GM21529 (cell line): ENCODE data around the gene MMAB.

Source experiments
- ATAC-seq: cut with Tn5 transposase; IDR thresholded peaks from one replicate; pipeline ENCODE4 v1.9.1; 2021; ENCODE audit not compliant: unreplicated experiment

The MMAB gene

GRCh38 chr12:109560867-109561710, 12.2 kb downstream of the MMAB start:
- ATAC-seq: no peak

- ATAC-seq: no peak
Observed at GRCh38 chr12:109559601-109560000, 13.7 kb downstream of the MMAB start.

GRCh38 chr12:109559200-109559505, 14.2 kb downstream of the MMAB start:
- no peak for ATAC-seq

- no peak for ATAC-seq
Observed at GRCh38 chr12:109558374-109559199, 14.7 kb downstream of the MMAB start.

GRCh38 chr12:109557805-109558204, 15.5 kb downstream of the MMAB start:
- no peak for ATAC-seq

- ATAC-seq: no peak
Observed at GRCh38 chr12:109557200-109557599, 16.1 kb downstream of the MMAB start.

- no peak for ATAC-seq
Observed at GRCh38 chr12:109555431-109556315, 17.6 kb downstream of the MMAB start.

GRCh38 chr12:109554761-109555160, 18.5 kb downstream of the MMAB start:
- ATAC-seq: no peak

- no peak for ATAC-seq
Observed at GRCh38 chr12:109553906-109554500, 19.3 kb downstream of the MMAB start.

GRCh38 chr12:109553483-109553882, 19.8 kb downstream of the MMAB start:
- ATAC-seq: no peak

GRCh38 chr12:109552971-109553370, 20.3 kb downstream of the MMAB start:
- no peak for ATAC-seq

- ATAC-seq: no peak
Observed at GRCh38 chr12:109551108-109551507, 22.2 kb downstream of the MMAB start.

GRCh38 chr12:109550281-109550680, 23.0 kb downstream of the MMAB start:
- ATAC-seq: no peak

- ATAC-seq: no peak
Observed at GRCh38 chr12:109549613-109550270, 23.6 kb downstream of the MMAB start.

GRCh38 chr12:109548258-109548657, 25.0 kb downstream of the MMAB start:
- no peak for ATAC-seq

- ATAC-seq: no peak
Observed at GRCh38 chr12:109547286-109547685, 26.0 kb downstream of the MMAB start.

GRCh38 chr12:109545826-109546225, 27.5 kb downstream of the MMAB start:
- ATAC-seq: no peak

GRCh38 chr12:109544955-109545531, 28.3 kb downstream of the MMAB start:
- ATAC-seq: no peak

GRCh38 chr12:109542876-109543275, 30.4 kb downstream of the MMAB start:
- no peak for ATAC-seq

GRCh38 chr12:109542014-109542413, 31.3 kb downstream of the MMAB start:
- no peak for ATAC-seq
